GM12878 (cell line): Measurements from ENCODE around the gene RALGAPB. TPM values are rescaled to one million over a fixed set of nuclear protein-coding genes. Genes with fewer than 3 reads are reported as not detected.

Experiments used
- ATAC-seq: fragments of 200-7000 bp; cut with Tn5 transposase; 3 replicates; pipeline ENCODE4 v1.9.1; 2020; ENCODE audit warnings: mild to moderate bottlenecking, moderate library complexity
- BruUV-seq: library from RNA; stranded (reverse); fragments of 400-500 nt; replicated peaks from 2 replicates; lab custom pipeline; 2021; lab: Mats Ljungman, UMichigan
- CTCF ChIA-PET: fragments of 300-600 bp; sonication (Branson Sonifier 250); formaldehyde crosslinking; extraction: SDS; loops from one replicate; lab custom pipeline; 2021; ENCODE audit warnings: inconsistent platforms; lab: Yijun Ruan, JAX
- POLR2A ChIA-PET: fragments of 350-600 bp; formaldehyde crosslinking; extraction: SDS; loops from one replicate; lab custom pipeline; 2021; ENCODE audit warnings: inconsistent platforms; lab: Charles Lee
- RAD21 ChIA-PET: fragments of 300-600 bp; sonication (Branson Sonifier 250); formaldehyde crosslinking; loops from one replicate; lab custom pipeline; 2023; ENCODE audit warnings: antibody characterized with exemption; ENCODE audit not compliant: unreplicated experiment; lab: Charles Lee
- SMC1A ChIA-PET: fragments of 300-600 bp; sonication (Branson Sonifier 250); formaldehyde crosslinking; loops from one replicate; lab custom pipeline; 2023; ENCODE audit not compliant: unreplicated experiment, uncharacterized antibody; lab: Charles Lee
- DNase-seq: peaks from one replicate; pipeline ENCODE4 v3.0.0-alpha.2; 2011; ENCODE audit warnings: low read depth, low spot score
- FAIRE-seq: peaks from 3 replicates; lab custom pipeline; 2011; peaks lifted over from hg19 to GRCh38; lab: Jason Lieb, UNC
- H2AFZ ChIP-seq: 2 replicates; pipeline ENCODE4 v1.6.0; 2011; ENCODE audit warnings: low read depth, low read length, control low read depth; ENCODE audit not compliant: control insufficient read depth
- H3K27ac ChIP-seq: 2 replicates; pipeline ENCODE4 v1.5.1; 2011; ENCODE audit warnings: control low read depth; ENCODE audit not compliant: control insufficient read depth, insufficient read depth
- H3K27me3 ChIP-seq, 2 experiments: replicated peaks in 1 of 2; 2 replicates each; pipeline versions ENCODE4 v1.6.0 to v1.6.1; 2011; ENCODE audit warnings: low read length in 1 of 2; ENCODE audit not compliant: control insufficient read depth in 2 of 2, insufficient read depth in 2 of 2
- H3K36me3 ChIP-seq, 2 experiments: 2 replicates each; pipeline ENCODE4 v1.5.1; 2011; ENCODE audit warnings: low read length in 1 of 2; ENCODE audit not compliant: control insufficient read depth in 2 of 2, insufficient read depth in 2 of 2
- H3K4me1 ChIP-seq: 2 replicates; pipeline ENCODE4 v1.6.1; 2011; ENCODE audit warnings: mild to moderate bottlenecking, low read length, moderate library complexity, mixed read lengths; ENCODE audit not compliant: control insufficient read depth, insufficient read depth
- H3K4me2 ChIP-seq: 2 replicates; pipeline ENCODE4 v1.6.0; 2011; ENCODE audit warnings: control low read depth; ENCODE audit not compliant: control insufficient read depth, insufficient read depth
- H3K4me3 ChIP-seq: fragments of 200-600 bp; sonication (generic); 2 replicates; pipeline ENCODE4 v1.5.1; 2016
- H3K79me2 ChIP-seq: 2 replicates; pipeline ENCODE4 v1.6.0; 2011; ENCODE audit warnings: low read length; ENCODE audit not compliant: control insufficient read depth, insufficient read depth
- H3K9ac ChIP-seq: 2 replicates; pipeline ENCODE4 v1.8.0; 2011; ENCODE audit warnings: low read length, control low read depth, mixed read lengths; ENCODE audit not compliant: control insufficient read depth, insufficient read depth
- H3K9me3 ChIP-seq: replicated peaks from 3 replicates; pipeline ENCODE4 v1.5.1; 2011; ENCODE audit warnings: mild to moderate bottlenecking, low read length; ENCODE audit not compliant: control insufficient read depth, insufficient read depth
- H4K20me1 ChIP-seq: 2 replicates; pipeline ENCODE4 v1.6.0; 2011; ENCODE audit not compliant: control insufficient read depth, insufficient read depth
- FOXK2 ChIP-seq: fragments of 450-650 bp; IDR thresholded peaks from 2 replicates; pipeline ENCODE4 v1.6.1; 2017; ENCODE audit warnings: mild to moderate bottlenecking, moderate library complexity
- GABPA ChIP-seq: IDR thresholded peaks from 2 replicates; pipeline ENCODE4 v1.6.1; 2014; ENCODE audit warnings: antibody characterized with exemption, low read depth, mild to moderate bottlenecking, inconsistent platforms
- HCFC1 ChIP-seq: fragments of 150-350 bp; IDR thresholded peaks from 2 replicates; pipeline ENCODE4 v1.6.1; 2014; ENCODE audit warnings: low read length
- SREBF1 ChIP-seq: IDR thresholded peaks from 2 replicates; pipeline ENCODE4 v1.6.1; 2012; ENCODE audit warnings: mild to moderate bottlenecking, low read length
- WGBS: methylation state at CpG from one replicate; pipeline ENCODE4 v1.1.6; 2016; ENCODE audit warnings: low lambda C conversion rate; ENCODE audit not compliant: insufficient replicate concordance, insufficient coverage; ENCODE audit errors: missing lambda C conversion rate; 5-methylcytosine and 5-hydroxymethylcytosine counted together
- in situ Hi-C: fragments of 300-500 bp; cut with MboI; formaldehyde crosslinking; loops from 9 replicates; pipeline ENCODE4 v1.14.3; 2018; ENCODE audit warnings: mixed read lengths
- intact Hi-C: fragments of 100-400 bp; cut with micrococcal nuclease; formaldehyde crosslinking; loops from one replicate; pipeline ENCODE4 v1.14.2; 2022; ENCODE audit not compliant: unreplicated experiment
- polyA plus RNA-seq, 11 experiments: library from polyadenylated mRNA; depleted of rRNA in 4 of 11; unstranded in 6 of 11; stranded (reverse) in 5 of 11; fragments of >200 nt; fragmentation: Nextera tagmentation in 4 of 11; fragmentation: Illumina TruSeq in 1 of 11; extraction: Ambion mirVana in 4 of 11; extraction: Trizol in 1 of 11; gene quantifications; 1 replicate in 1 of 11; 2 replicates in 10 of 11; pipeline versions ENCODE4 v1.2.1 to v1.2.3, GENCODE V29; 2011 to 2016; ENCODE audit warnings: inconsistent platforms in 2 of 11, missing spikeins in 2 of 11, low read depth in 1 of 11
- total RNA-seq, 4 experiments: library from RNA; depleted of rRNA in 3 of 4; stranded (reverse); fragments of >200 nt in 3 of 4; fragmentation: Illumina TruSeq in 1 of 4; extraction: Trizol in 1 of 4; gene quantifications; 2 replicates each; pipeline versions ENCODE4 v1.2.1 to v1.2.3, GENCODE V29; 2013 to 2021
- TF ChIP-seq, protein P1 (sequence below): fragments of 150-350 bp; IDR thresholded peaks from 2 replicates; pipeline ENCODE4 v1.6.1; 2014; ENCODE audit warnings: mild to moderate bottlenecking, low read depth, low read length
- TF ChIP-seq, protein P2 (sequence below): fragments of 450-650 bp; IDR thresholded peaks from 2 replicates; pipeline ENCODE4 v1.6.1; 2017; ENCODE audit warnings: borderline replicate concordance
- TF ChIP-seq, protein P3 (sequence below): fragments of 450-650 bp; IDR thresholded peaks from 2 replicates; pipeline ENCODE4 v1.6.1; 2016; ENCODE audit warnings: mild to moderate bottlenecking

Gene RALGAPB
- total and polyA plus RNA-seq, 10 of the 15 experiments (the other 5 are each of a cell fraction or from before 2014, with no cell fraction given) = 3.7 to 23.2 (median 15.5) TPM

DNA sequence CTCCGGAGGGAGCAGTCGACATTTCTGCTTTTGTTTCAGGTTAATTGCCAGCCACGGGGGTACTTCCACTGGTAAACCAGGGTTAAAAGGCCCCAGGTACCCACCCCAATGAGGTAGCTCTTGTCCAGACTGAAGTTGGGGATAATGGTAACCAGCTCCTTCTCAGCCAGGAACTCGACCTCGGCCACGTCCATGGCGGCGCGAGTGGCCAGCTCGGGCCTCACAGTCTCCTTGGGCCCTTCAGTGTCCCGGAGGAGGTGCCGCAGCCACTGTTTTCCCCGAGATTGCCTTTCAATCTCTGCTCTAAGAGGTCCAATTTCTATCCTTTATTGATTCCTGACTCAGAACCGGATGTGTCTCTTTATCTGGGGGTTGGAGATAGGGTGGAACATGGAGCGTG lies 142.6 kb downstream of the RALGAPB start:
- no peak for ATAC-seq
- Histone ChIP-seq H4K20me1 (no peaks in the 10 kb centered on the region), H3K27ac (no peak overlapping the region), H3K4me1 (no peaks in the 10 kb centered on the region), H3K36me3 (no peaks in the 10 kb centered on the region), H3K79me2 (no peaks in the 10 kb centered on the region), H3K27me3 (peaks cover 0 to 3% of the 10 kb centered on the region in 2 experiments; a peak in 2 of 4 replicates), H3K9me3 (no peaks in the 10 kb centered on the region), H2AFZ (no peak overlapping the region), H3K9ac (no peak overlapping the region), H3K4me3 (no peak overlapping the region), H3K4me2 (no peak overlapping the region)
- no peak for DNase-seq
- no TSS peak for BruUV-seq
- TF ChIP-seq, protein P1, sequence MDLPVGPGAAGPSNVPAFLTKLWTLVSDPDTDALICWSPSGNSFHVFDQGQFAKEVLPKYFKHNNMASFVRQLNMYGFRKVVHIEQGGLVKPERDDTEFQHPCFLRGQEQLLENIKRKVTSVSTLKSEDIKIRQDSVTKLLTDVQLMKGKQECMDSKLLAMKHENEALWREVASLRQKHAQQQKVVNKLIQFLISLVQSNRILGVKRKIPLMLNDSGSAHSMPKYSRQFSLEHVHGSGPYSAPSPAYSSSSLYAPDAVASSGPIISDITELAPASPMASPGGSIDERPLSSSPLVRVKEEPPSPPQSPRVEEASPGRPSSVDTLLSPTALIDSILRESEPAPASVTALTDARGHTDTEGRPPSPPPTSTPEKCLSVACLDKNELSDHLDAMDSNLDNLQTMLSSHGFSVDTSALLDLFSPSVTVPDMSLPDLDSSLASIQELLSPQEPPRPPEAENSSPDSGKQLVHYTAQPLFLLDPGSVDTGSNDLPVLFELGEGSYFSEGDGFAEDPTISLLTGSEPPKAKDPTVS = no peak
- TF ChIP-seq, protein P2, sequence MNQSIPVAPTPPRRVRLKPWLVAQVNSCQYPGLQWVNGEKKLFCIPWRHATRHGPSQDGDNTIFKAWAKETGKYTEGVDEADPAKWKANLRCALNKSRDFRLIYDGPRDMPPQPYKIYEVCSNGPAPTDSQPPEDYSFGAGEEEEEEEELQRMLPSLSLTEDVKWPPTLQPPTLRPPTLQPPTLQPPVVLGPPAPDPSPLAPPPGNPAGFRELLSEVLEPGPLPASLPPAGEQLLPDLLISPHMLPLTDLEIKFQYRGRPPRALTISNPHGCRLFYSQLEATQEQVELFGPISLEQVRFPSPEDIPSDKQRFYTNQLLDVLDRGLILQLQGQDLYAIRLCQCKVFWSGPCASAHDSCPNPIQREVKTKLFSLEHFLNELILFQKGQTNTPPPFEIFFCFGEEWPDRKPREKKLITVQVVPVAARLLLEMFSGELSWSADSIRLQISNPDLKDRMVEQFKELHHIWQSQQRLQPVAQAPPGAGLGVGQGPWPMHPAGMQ = no peak
- TF ChIP-seq HCFC1 (no peak), GABPA (no peak)
- FAIRE-seq = no peak
- intact Hi-C loops = no loop called here
- ChIA-PET POLR2A (no interaction called here), CTCF (no interaction called here), RAD21 (no interaction called here), SMC1A (no interaction called here)
- in situ Hi-C loops = no loop called here
- 53% methylated on average over 15 of the region's 15 CpGs for WGBS

DNA sequence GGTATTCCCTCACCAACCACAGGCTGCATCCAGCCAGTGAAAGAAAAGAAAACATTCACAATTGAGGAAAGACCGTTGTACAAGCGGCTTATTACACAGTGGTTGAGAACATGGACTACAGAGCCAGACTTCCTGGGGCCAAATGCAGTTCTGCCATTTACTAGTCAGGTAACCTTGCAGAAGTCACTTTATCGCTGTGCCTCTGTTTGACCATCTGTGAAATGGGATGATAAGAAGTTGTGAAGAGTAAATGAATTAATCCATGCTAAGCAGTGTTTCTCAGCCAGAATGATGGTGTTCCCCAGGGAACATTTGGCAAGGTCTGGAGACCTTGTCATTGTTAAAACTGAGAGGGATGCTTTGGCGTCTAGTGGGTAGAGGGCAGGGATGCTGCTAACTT lies 143.8 kb downstream of the RALGAPB start:
- no peak for ATAC-seq
- WGBS = 31% methylated on average over 4 of the region's 4 CpGs
- no peak for DNase-seq
- RAD21 ChIA-PET = no interaction called here
- TF ChIP-seq FOXK2 = no peak
- TF ChIP-seq, protein P3, sequence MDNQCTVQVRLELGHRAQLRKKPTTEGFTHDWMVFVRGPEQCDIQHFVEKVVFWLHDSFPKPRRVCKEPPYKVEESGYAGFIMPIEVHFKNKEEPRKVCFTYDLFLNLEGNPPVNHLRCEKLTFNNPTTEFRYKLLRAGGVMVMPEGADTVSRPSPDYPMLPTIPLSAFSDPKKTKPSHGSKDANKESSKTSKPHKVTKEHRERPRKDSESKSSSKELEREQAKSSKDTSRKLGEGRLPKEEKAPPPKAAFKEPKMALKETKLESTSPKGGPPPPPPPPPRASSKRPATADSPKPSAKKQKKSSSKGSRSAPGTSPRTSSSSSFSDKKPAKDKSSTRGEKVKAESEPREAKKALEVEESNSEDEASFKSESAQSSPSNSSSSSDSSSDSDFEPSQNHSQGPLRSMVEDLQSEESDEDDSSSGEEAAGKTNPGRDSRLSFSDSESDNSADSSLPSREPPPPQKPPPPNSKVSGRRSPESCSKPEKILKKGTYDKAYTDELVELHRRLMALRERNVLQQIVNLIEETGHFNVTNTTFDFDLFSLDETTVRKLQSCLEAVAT = no peak
- TF ChIP-seq SREBF1 = no peak
- no peak for FAIRE-seq
- H3K36me3 ChIP-seq = no peaks in the 10 kb centered on the region
- no peak overlapping the region for H2AFZ ChIP-seq
- intact Hi-C loops (no loop called here), in situ Hi-C loops (no loop called here)
- no peak overlapping the region for H3K9ac ChIP-seq
- H3K9me3 ChIP-seq = no peaks in the 10 kb centered on the region
- H3K27me3 ChIP-seq = peaks cover 0 to 3% of the 10 kb centered on the region in 2 experiments; a peak in 2 of 4 replicates
- no peaks in the 10 kb centered on the region for H3K79me2 ChIP-seq
- no peak overlapping the region for H3K27ac ChIP-seq
- H3K4me3 ChIP-seq = no peak overlapping the region
- POLR2A ChIA-PET = no interaction called here
- no peaks in the 10 kb centered on the region for H3K4me1 ChIP-seq
- SMC1A ChIA-PET = no interaction called here
- CTCF ChIA-PET = no interaction called here
- no peaks in the 10 kb centered on the region for H4K20me1 ChIP-seq
- no peak overlapping the region for H3K4me2 ChIP-seq
- no TSS peak for BruUV-seq
